ENCODE measurements around the gene TMC8. TPM values are rescaled to one million over a fixed set of nuclear protein-coding genes. Genes with fewer than 3 reads are reported as not detected.

TMC8 gene
- total and polyA plus RNA-seq, 2 donors (not counting 3 experiments of a cell fraction or from before 2014, with no cell fraction given): 0.07 to 1.3 TPM

GRCh38 chr17:78135858-78136500, 5.4 kb downstream of the TMC8 start:
- no TSS peak for BruUV-seq (replicated peaks)
- H3K79me2 ChIP-seq (ENCODE audit: control insufficient read depth, insufficient read depth, low read length): no peaks in the 10 kb centered on the region
- no peak for FAIRE-seq

More at GRCh38 chr17:78135858-78136500, 5.4 kb downstream of the TMC8 start:
- dilution Hi-C loops (cut with MboI; ENCODE audit: extremely low pct_ligation_motif_present, low sequenced_read_pairs): no loop called here
- Histone ChIP-seq H3K27me3 (ENCODE audit: control insufficient read depth in 2 of 2, insufficient read depth in 2 of 2, low read length in 2 of 2) (no peaks in the 10 kb centered on the region), H3K27ac (ENCODE audit: insufficient read depth, low read depth, low read length) (no peak overlapping the region), H3K36me3 (ENCODE audit: control insufficient read depth in 2 of 2, extremely low read depth in 1 of 2, insufficient read depth in 2 of 2, low read length in 2 of 2) (no peaks in the 10 kb centered on the region), H2AFZ (ENCODE audit: low read depth, low read length) (no peak overlapping the region), H3K9ac (replicated peaks; ENCODE audit: extremely low read depth, insufficient read depth, low read length) (no peak overlapping the region), H3K9me1 (replicated peaks; ENCODE audit: control insufficient read depth, extremely low read depth, insufficient read depth, low read length) (no peaks in the 10 kb centered on the region), H3K4me3 (replicated peaks in 1 of 3; ENCODE audit: insufficient read depth in 1 of 3, low read depth in 1 of 3, low read length in 3 of 3) (no peak overlapping the region), H3K4me2 (ENCODE audit: insufficient read depth, low read length) (no peak overlapping the region), H3K4me1 (ENCODE audit: control insufficient read depth, extremely low read depth, insufficient read depth, low read length) (peaks cover 4% of the 10 kb centered on the region), H3K9me3 (replicated peaks; ENCODE audit: control insufficient read depth, insufficient read depth, low read length) (no peaks in the 10 kb centered on the region), H4K20me1 (replicated peaks; ENCODE audit: control insufficient read depth, extremely low read depth, insufficient read depth, low read length) (no peaks in the 10 kb centered on the region)
- TF ChIP-seq MAX (IDR thresholded peaks at IDR 0.05; ENCODE audit: insufficient read depth, insufficient read length) (no peak), FOS (IDR thresholded peaks at IDR 0.05; ENCODE audit: borderline replicate concordance, insufficient read depth, low read length) (no peak), POLR2A (IDR thresholded peaks at IDR 0.05; ENCODE audit: low read depth, low read length) (no peak), GATA2 (IDR thresholded peaks at IDR 0.05; ENCODE audit: insufficient read depth, insufficient read length, low read depth, low read length) (no peak), CTCF (IDR thresholded peaks at IDR 0.05; ENCODE audit: extremely low read depth in 1 of 2, insufficient read depth in 1 of 2, low read depth in 1 of 2, low read length in 2 of 2) (no peak), MYC (IDR thresholded peaks at IDR 0.05; ENCODE audit: low read depth, low read length) (no peak), JUN (IDR thresholded peaks at IDR 0.05; ENCODE audit: borderline replicate concordance, insufficient read depth, insufficient read length, low read depth) (no peak), POLR2AphosphoS5 (IDR thresholded peaks at IDR 0.05; ENCODE audit: insufficient read depth, low read depth, low read length) (no peak), EZH2 (IDR thresholded peaks at IDR 0.05; ENCODE audit: borderline replicate concordance, low read depth, low read length, severe bottlenecking) (no peak)
- CTCF ChIA-PET: interaction anchor here (1.1 to 3.1 kb wide), 7 partner anchors 9 to 116 kb away, joined by 3 to 18 read pairs (median 6); partner anchors contain the start of genes AFMID and TK1
- DNase-seq (ENCODE audit: low read depth, low spot score): no peak
- intact Hi-C loops (cut with micrococcal nuclease): no loop called here
- POLR2A ChIA-PET: no interaction called here
